ENCODE results near the gene TMED4. TPM values are rescaled to one million over a fixed set of nuclear protein-coding genes. Genes with fewer than 3 reads are reported as not detected.
A peak's percentile ranks its signal among the peaks of the same experiment; 100 is the strongest.

TMED4 gene
- total and polyA plus RNA-seq, 2 experiments from 2014 or later = 43.5 to 98.5 TPM

DNA sequence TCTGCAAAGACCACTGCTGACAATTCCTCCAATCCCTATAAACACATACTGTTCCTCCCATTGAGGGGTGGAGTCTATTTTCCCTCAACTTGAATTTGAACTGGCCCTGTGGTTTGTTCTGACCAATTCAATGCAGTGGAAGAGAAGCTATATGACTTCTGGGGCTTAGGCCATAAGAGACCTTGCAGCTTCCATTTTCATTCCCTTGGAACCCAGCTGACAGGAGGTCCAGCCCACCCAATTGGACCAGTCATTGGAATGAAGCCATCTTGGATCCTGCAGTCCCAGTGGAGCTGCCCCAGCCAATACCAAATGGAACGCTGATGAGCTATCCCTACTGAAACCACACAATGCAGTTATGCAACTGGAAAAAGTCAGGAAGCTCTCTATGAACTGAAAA is 8.9 kb upstream of the TMED4 start:
- no peak overlapping the region for H3K27ac ChIP-seq (ENCODE audit: low read depth)
- 0 out of 2 replicates have a peak overlapping the region, but pooled peaks have one; percentile 56 for H2AFZ ChIP-seq
- H3K27me3 ChIP-seq (ENCODE audit: insufficient read depth) = no peaks in the 10 kb centered on the region
- no peak for TF ChIP-seq REST (IDR thresholded peaks at IDR 0.05; ENCODE audit: unreplicated experiment)
- no peak for TF ChIP-seq NANOG (IDR thresholded peaks at IDR 0.05; ENCODE audit: borderline replicate concordance)
- TF ChIP-seq ZNF114 (CRISPR knock-in tag; IDR thresholded peaks at IDR 0.05) = no peak
- TF ChIP-seq JUNB (IDR thresholded peaks at IDR 0.05; ENCODE audit: unreplicated experiment) = no peak
- H3K4me1 ChIP-seq (ENCODE audit: insufficient read depth) = no peaks in the 10 kb centered on the region
- no peak overlapping the region for H3K4me2 ChIP-seq
- no peaks in the 10 kb centered on the region for H3K36me3 Mint-ChIP-seq (ENCODE audit: low read depth)
- H3K36me3 ChIP-seq (ENCODE audit: insufficient read depth) = no peaks in the 10 kb centered on the region
- no peak overlapping the region for H3K27ac Mint-ChIP-seq
- H3K4me3 ChIP-seq = no peak overlapping the region
- ATAC-seq (no peak), DNase-seq (ENCODE audit: low spot score) (no peak)
- no peaks in the 10 kb centered on the region for H4K20me1 ChIP-seq (replicated peaks; ENCODE audit: insufficient read depth)
- H3K4me3 Mint-ChIP-seq = no peak overlapping the region
- H3K79me2 ChIP-seq (replicated peaks; ENCODE audit: insufficient read depth) = no peaks in the 10 kb centered on the region
- H3K9me2 ChIP-seq (ENCODE audit: insufficient read depth) = no peaks in the 10 kb centered on the region
- peaks cover 5% of the 10 kb centered on the region for H3K27me3 Mint-ChIP-seq (ENCODE audit: insufficient read depth, low read depth, poor library complexity)
- no peaks in the 10 kb centered on the region for H3K9me3 Mint-ChIP-seq
- no peaks in the 10 kb centered on the region for H3K4me1 Mint-ChIP-seq
- no peaks in the 10 kb centered on the region for H3F3A ChIP-seq (replicated peaks; ENCODE audit: low read depth)

GRCh38 chr7:44587843-44588711 is 6.0 kb upstream of the TMED4 start:
- H3K27me3 Mint-ChIP-seq (ENCODE audit: insufficient read depth, low read depth, poor library complexity) = peaks cover under 1% of the 10 kb centered on the region
- Histone ChIP-seq H3K4me3 (no peak overlapping the region), H3K27me3 (ENCODE audit: insufficient read depth) (no peaks in the 10 kb centered on the region), H3K4me2 (no peak overlapping the region), H3K9me2 (ENCODE audit: insufficient read depth) (no peaks in the 10 kb centered on the region), H3K79me2 (replicated peaks; ENCODE audit: insufficient read depth) (no peaks in the 10 kb centered on the region), H3K4me1 (ENCODE audit: insufficient read depth) (no peaks in the 10 kb centered on the region), H2AFZ (no peak overlapping the region), H3F3A (replicated peaks; ENCODE audit: low read depth) (no peaks in the 10 kb centered on the region), H3K36me3 (ENCODE audit: insufficient read depth) (no peaks in the 10 kb centered on the region), H4K20me1 (replicated peaks; ENCODE audit: insufficient read depth) (no peaks in the 10 kb centered on the region), H3K27ac (ENCODE audit: low read depth) (no peak overlapping the region)
- ATAC-seq = no peak
- no peak for TF ChIP-seq EZH2 (IDR thresholded peaks at IDR 0.05; ENCODE audit: low read depth, unreplicated experiment)
- TF ChIP-seq, protein P1, sequence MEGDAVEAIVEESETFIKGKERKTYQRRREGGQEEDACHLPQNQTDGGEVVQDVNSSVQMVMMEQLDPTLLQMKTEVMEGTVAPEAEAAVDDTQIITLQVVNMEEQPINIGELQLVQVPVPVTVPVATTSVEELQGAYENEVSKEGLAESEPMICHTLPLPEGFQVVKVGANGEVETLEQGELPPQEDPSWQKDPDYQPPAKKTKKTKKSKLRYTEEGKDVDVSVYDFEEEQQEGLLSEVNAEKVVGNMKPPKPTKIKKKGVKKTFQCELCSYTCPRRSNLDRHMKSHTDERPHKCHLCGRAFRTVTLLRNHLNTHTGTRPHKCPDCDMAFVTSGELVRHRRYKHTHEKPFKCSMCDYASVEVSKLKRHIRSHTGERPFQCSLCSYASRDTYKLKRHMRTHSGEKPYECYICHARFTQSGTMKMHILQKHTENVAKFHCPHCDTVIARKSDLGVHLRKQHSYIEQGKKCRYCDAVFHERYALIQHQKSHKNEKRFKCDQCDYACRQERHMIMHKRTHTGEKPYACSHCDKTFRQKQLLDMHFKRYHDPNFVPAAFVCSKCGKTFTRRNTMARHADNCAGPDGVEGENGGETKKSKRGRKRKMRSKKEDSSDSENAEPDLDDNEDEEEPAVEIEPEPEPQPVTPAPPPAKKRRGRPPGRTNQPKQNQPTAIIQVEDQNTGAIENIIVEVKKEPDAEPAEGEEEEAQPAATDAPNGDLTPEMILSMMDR (conservative IDR thresholded peaks at IDR 0.05; ENCODE audit: low read depth in 2 of 2) = peak; percentile 51 to 75; a peak in 3 of 4 replicates
- peak; percentile 29 for DNase-seq (ENCODE audit: low spot score)
- H3K4me1 Mint-ChIP-seq = no peaks in the 10 kb centered on the region; the same call in 2 of the 3 replicates
- H3K4me3 Mint-ChIP-seq = no peak overlapping the region
- no peaks in the 10 kb centered on the region for H3K36me3 Mint-ChIP-seq (ENCODE audit: low read depth)
- no peak overlapping the region for H3K27ac Mint-ChIP-seq
- no peaks in the 10 kb centered on the region for H3K9me3 Mint-ChIP-seq
